K562 (cell line): ENCODE measurements around the gene FAM53A. TPM values are rescaled to one million over a fixed set of nuclear protein-coding genes. Genes with fewer than 3 reads are reported as not detected.

ENCODE experiments used
- ATAC-seq: fragments of 200-7000 bp; cut with Tn5 transposase; 3 replicates; pipeline ENCODE4 v1.9.1; 2020; ENCODE audit warnings: moderate library complexity
- BruUV-seq: library from RNA; stranded (reverse); fragments of 400-500 nt; replicated peaks from 2 replicates; lab custom pipeline; 2021; lab: Mats Ljungman, UMichigan
- CTCF ChIA-PET: fragments of 300-600 bp; formaldehyde crosslinking; extraction: SDS; loops from one replicate; lab custom pipeline; 2021; ENCODE audit warnings: low intra/inter-chr PET ratio; lab: Yijun Ruan, JAX
- POLR2A ChIA-PET: fragments of 300-600, 350-650 bp; sonication (Branson Sonifier 250); formaldehyde crosslinking; extraction: SDS; loops from one replicate; lab custom pipeline; 2021; ENCODE audit warnings: antibody characterized with exemption, inconsistent platforms; lab: Yijun Ruan, JAX
- DNase-seq, 4 experiments: peaks; one replicate each; pipeline versions ENCODE4 v3.0.0 to v3.0.0-alpha.2; 2011 to 2018; ENCODE audit warnings: low spot score in 3 of 4, mixed read lengths in 3 of 4; ENCODE audit errors: extremely low read depth in 1 of 4
- FAIRE-seq: peaks from 2 replicates; lab custom pipeline; 2011; peaks lifted over from hg19 to GRCh38; lab: Jason Lieb, UNC
- H2AFZ ChIP-seq: 2 replicates; pipeline ENCODE4 v1.6.0; 2011; ENCODE audit warnings: low read depth, low read length, control low read depth, inconsistent platforms
- H3K27ac ChIP-seq: fragments of 200-600 bp; 3 replicates; pipeline ENCODE4 v1.8.0; 2011; ENCODE audit warnings: low read depth, mild to moderate bottlenecking, control low read depth, inconsistent platforms, low read length, moderate library complexity, mixed read lengths; ENCODE audit errors: extremely low read depth
- H3K27me3 ChIP-seq, 2 experiments: fragments of 300-600 bp in 1 of 2; 2 replicates in 1 of 2; 3 replicates in 1 of 2; pipeline versions ENCODE4 v1.6.0 to v1.8.0; 2011; ENCODE audit warnings: inconsistent platforms in 2 of 2, low read length in 2 of 2, mild to moderate bottlenecking in 1 of 2, mixed read lengths in 1 of 2, moderate library complexity in 1 of 2; ENCODE audit not compliant: control insufficient read depth in 2 of 2, insufficient read depth in 2 of 2
- H3K36me3 ChIP-seq: fragments of 300-600 bp; 3 replicates; pipeline ENCODE4 v1.8.0; 2011; ENCODE audit warnings: mild to moderate bottlenecking, low read length, inconsistent platforms; ENCODE audit not compliant: control insufficient read depth, insufficient read depth
- H3K4me1 ChIP-seq, 2 experiments: fragments of 200-600 bp in 1 of 2; replicated peaks in 1 of 2; 2 replicates in 1 of 2; 3 replicates in 1 of 2; pipeline versions ENCODE4 v1.5.1 to v1.8.0; 2011; ENCODE audit warnings: inconsistent platforms in 2 of 2, low read length in 2 of 2, mild to moderate bottlenecking in 1 of 2, mixed read lengths in 1 of 2, moderate library complexity in 1 of 2; ENCODE audit not compliant: control insufficient read depth in 2 of 2, insufficient read depth in 2 of 2
- H3K4me2 ChIP-seq: 2 replicates; pipeline ENCODE4 v1.6.1; 2011; ENCODE audit warnings: low read length, control low read depth, inconsistent platforms, mixed read lengths; ENCODE audit not compliant: insufficient read depth
- H3K4me3 ChIP-seq: fragments of 200-600 bp; sonication (generic), shearing (Covaris generic); 2 replicates; pipeline ENCODE4 v1.5.1; 2016; ENCODE audit warnings: control low read depth, inconsistent platforms
- H3K79me2 ChIP-seq: fragments of 200-600 bp; 3 replicates; pipeline ENCODE4 v1.8.0; 2011; ENCODE audit warnings: low read length, inconsistent platforms; ENCODE audit not compliant: control insufficient read depth, insufficient read depth
- H3K9ac ChIP-seq, 2 experiments: 2 replicates each; pipeline versions ENCODE4 v1.6.0 to v1.6.1; 2011; ENCODE audit warnings: low read depth in 2 of 2, low read length in 2 of 2, control low read depth in 1 of 2, inconsistent platforms in 1 of 2, mild to moderate bottlenecking in 1 of 2, mixed read lengths in 1 of 2; ENCODE audit not compliant: insufficient read depth in 1 of 2
- H3K9me1 ChIP-seq: one replicate; pipeline ENCODE4 v1.6.0; 2011; ENCODE audit warnings: inconsistent platforms, mild to moderate bottlenecking, low read length, moderate library complexity; ENCODE audit not compliant: control insufficient read depth, insufficient read depth
- H3K9me3 ChIP-seq: replicated peaks from 2 replicates; pipeline ENCODE4 v1.5.1; 2011; ENCODE audit warnings: low read depth, low read length, inconsistent platforms; ENCODE audit not compliant: control insufficient read depth, insufficient read depth
- H4K20me1 ChIP-seq: replicated peaks from 2 replicates; pipeline ENCODE4 v1.6.1; 2011; ENCODE audit warnings: low read length, inconsistent platforms, mixed read lengths; ENCODE audit not compliant: control insufficient read depth, insufficient read depth
- CREB3L1 ChIP-seq: fragments of 450-650 bp; IDR thresholded peaks from 2 replicates; pipeline ENCODE4 v1.6.1; 2014; ENCODE audit warnings: low read depth, mild to moderate bottlenecking, moderate library complexity, borderline replicate concordance
- ESRRA ChIP-seq: fragments of 450-650 bp; IDR thresholded peaks from 2 replicates; pipeline ENCODE4 v1.6.1; 2014; ENCODE audit warnings: low read depth, mild to moderate bottlenecking, moderate library complexity, borderline replicate concordance
- GABPB1 ChIP-seq: sonication (generic); formaldehyde crosslinking; IDR thresholded peaks from 2 replicates; pipeline ENCODE4 v1.8.0; 2022; ENCODE audit warnings: mild to moderate bottlenecking, missing genetic modification reagents
- GTF2B ChIP-seq: IDR thresholded peaks from 2 replicates; pipeline ENCODE4 v1.6.1; 2011; ENCODE audit not compliant: insufficient read length; ENCODE audit errors: extremely low read depth
- KDM1A ChIP-seq, 2 experiments: fragments of 450-650 bp; IDR thresholded peaks; 2 replicates each; pipeline ENCODE4 v1.6.1; 2016; ENCODE audit warnings: mild to moderate bottlenecking in 2 of 2
- NEUROD1 ChIP-seq: fragments of 150-350 bp; IDR thresholded peaks from 2 replicates; pipeline ENCODE4 v1.6.1; 2014; ENCODE audit warnings: borderline replicate concordance, low read length, low read depth; ENCODE audit not compliant: partially characterized antibody
- PHB2 ChIP-seq: fragments of 450-650 bp; IDR thresholded peaks from 2 replicates; pipeline ENCODE4 v1.6.1; 2017; ENCODE audit warnings: low read depth
- PTRF ChIP-seq: fragments of 450-650 bp; IDR thresholded peaks from 2 replicates; pipeline ENCODE4 v1.6.1; 2016; ENCODE audit warnings: mild to moderate bottlenecking, missing genetic modification characterization, missing compliant biosample characterization
- SIRT6 ChIP-seq: IDR thresholded peaks from one replicate; pipeline ENCODE4 v1.6.1; 2012; ENCODE audit warnings: low read depth, mild to moderate bottlenecking, control low read depth, inconsistent platforms, low read length, moderate library complexity
- ZNF274 ChIP-seq: IDR thresholded peaks from 2 replicates; pipeline ENCODE4 v1.6.1; 2011; ENCODE audit warnings: low read depth, mild to moderate bottlenecking, low read length, moderate library complexity, borderline replicate concordance
- WGBS: fragments of 100-300 bp; shearing (Covaris generic); methylation state at CpG from one replicate; pipeline ENCODE4 v1.1.6; 2016; ENCODE audit warnings: low coverage, mixed read lengths; ENCODE audit not compliant: insufficient coverage; ENCODE audit errors: missing lambda C conversion rate; 5-methylcytosine and 5-hydroxymethylcytosine counted together
- in situ Hi-C: fragments of 300-500 bp; cut with MboI; formaldehyde crosslinking; loops from 4 replicates; pipeline ENCODE4 v1.15.0; 2018; ENCODE audit warnings: inconsistent platforms, mixed read lengths
- intact Hi-C: fragments of 100-400 bp; cut with micrococcal nuclease; formaldehyde crosslinking; loops from 2 replicates; pipeline ENCODE4 v1.14.2; 2022
- polyA plus RNA-seq, 8 experiments: library from polyadenylated mRNA; depleted of rRNA in 4 of 8; stranded (reverse) in 5 of 8; unstranded in 3 of 8; fragments of >200 nt; fragmentation: Nextera tagmentation in 2 of 8; fragmentation: Illumina TruSeq in 1 of 8; extraction: Ambion mirVana in 2 of 8; extraction: Trizol in 1 of 8; gene quantifications; 2 replicates each; pipeline versions ENCODE4 v1.2.1 to v1.2.3, GENCODE V29; 2011 to 2014; ENCODE audit warnings: inconsistent platforms in 1 of 8, missing spikeins in 1 of 8
- total RNA-seq, 7 experiments: library from RNA; depleted of rRNA in 6 of 7; stranded (reverse); fragments of >200 nt in 6 of 7; fragmentation: Illumina TruSeq in 2 of 7; extraction: Trizol in 2 of 7; gene quantifications; 2 replicates each; pipeline versions ENCODE4 v1.2.1 to v1.2.3, GENCODE V29; 2011 to 2021; ENCODE audit warnings: low replicate concordance in 1 of 7

The FAM53A gene
- total and polyA plus RNA-seq, 9 of the 15 experiments (the other 6 are each of a cell fraction or from before 2014, with no cell fraction given) = 0.53 to 2.7 (median 1.4) TPM; not detected in 2

DNA sequence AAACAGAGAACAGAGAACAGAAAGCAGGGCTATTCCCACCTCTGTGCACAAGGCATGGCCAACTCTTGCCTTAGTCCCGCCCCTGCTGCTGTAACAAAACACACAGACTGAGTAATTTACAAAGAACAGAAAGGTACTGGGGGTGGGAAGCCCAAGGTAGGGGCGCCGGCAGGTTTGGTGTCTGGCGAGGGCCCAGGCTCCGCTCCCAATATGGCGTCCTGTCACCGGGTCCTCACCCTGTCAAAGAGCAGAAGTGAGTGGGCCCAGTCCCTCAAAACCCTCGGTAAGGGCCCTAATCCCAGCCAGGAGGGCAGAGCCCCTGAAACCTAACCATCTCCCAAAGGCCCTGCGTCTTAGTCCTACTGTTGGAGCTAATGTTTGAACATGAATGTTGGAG lies 71.0 kb downstream of the FAM53A start:
- H3K79me2 ChIP-seq = no peaks in the 10 kb centered on the region
- FAIRE-seq = no peak
- BruUV-seq = no TSS peak
- H3K9me1 ChIP-seq = no peaks in the 10 kb centered on the region
- POLR2A ChIA-PET = no interaction called here
- peaks cover 0 to 26% of the 10 kb centered on the region in 2 experiments; a peak in 2 of 5 replicates for H3K4me1 ChIP-seq
- no peak overlapping the region for H2AFZ ChIP-seq
- no peak overlapping the region for H3K4me2 ChIP-seq
- H3K9ac ChIP-seq = no peak overlapping the region
- H3K4me3 ChIP-seq = no peak overlapping the region
- peaks cover 40 to 76% of the 10 kb centered on the region in 2 experiments; a peak in 4 of 5 replicates for H3K27me3 ChIP-seq
- in situ Hi-C loops = no loop called here
- H3K27ac ChIP-seq = no peak overlapping the region
- WGBS = 1% methylated on average over 9 of the region's 9 CpGs
- CTCF ChIA-PET = no interaction called here
- no peak for DNase-seq
- no peak for TF ChIP-seq PHB2
- no peak for TF ChIP-seq PTRF (tag)
- TF ChIP-seq ESRRA = no peak
- H3K36me3 ChIP-seq = no peaks in the 10 kb centered on the region
- ATAC-seq = no peak
- H4K20me1 ChIP-seq = no peaks in the 10 kb centered on the region
- no peaks in the 10 kb centered on the region for H3K9me3 ChIP-seq
- intact Hi-C loops = no loop called here

- H2AFZ ChIP-seq = no peak overlapping the region
- CTCF ChIA-PET = no interaction called here
- H3K4me1 ChIP-seq = peaks cover 0 to 25% of the 10 kb centered on the region in 2 experiments; a peak in 2 of 5 replicates
- H3K9ac ChIP-seq = no peak overlapping the region; a peak in 1 of 4 replicates
- no peaks in the 10 kb centered on the region for H3K9me1 ChIP-seq
- no peak overlapping the region for H3K4me3 ChIP-seq
- no peak for DNase-seq
- no peak for FAIRE-seq
- no peaks in the 10 kb centered on the region for H3K79me2 ChIP-seq
- POLR2A ChIA-PET = no interaction called here
- H3K9me3 ChIP-seq = no peaks in the 10 kb centered on the region
- intact Hi-C loops = no loop called here
- no peak for ATAC-seq
- 13% methylated on average over 28 of the region's 29 CpGs for WGBS
- no peak for TF ChIP-seq CREB3L1
- no peak for TF ChIP-seq SIRT6
- peak in 1 of 2 experiments; percentile 41; a peak in 1 of 4 replicates for TF ChIP-seq KDM1A (IDR thresholded peaks at IDR 0.05)
- TF ChIP-seq GTF2B = no peak
- TF ChIP-seq NEUROD1 = no peak
- TF ChIP-seq GABPB1 (CRISPR knock-in tag) = no peak
- no peak for TF ChIP-seq ZNF274
- H3K4me2 ChIP-seq = no peak overlapping the region
- no peak overlapping the region for H3K27ac ChIP-seq
- no peaks in the 10 kb centered on the region for H4K20me1 ChIP-seq
- no peaks in the 10 kb centered on the region for H3K36me3 ChIP-seq
- no TSS peak for BruUV-seq
- in situ Hi-C loops = no loop called here
- peaks cover 35 to 76% of the 10 kb centered on the region in 2 experiments; a peak in 4 of 5 replicates for H3K27me3 ChIP-seq
Measured at GRCh38 chr4:1612278-1613098, 71.6 kb downstream of the FAM53A start.
